GM12891 (cell line): Measurements from ENCODE around the gene FALEC.

Source experiments
- POLR2A ChIP-seq: IDR thresholded peaks from 2 replicates; pipeline ENCODE4 v1.6.1; 2011; ENCODE audit warnings: low read depth, low read length, control low read depth
- POLR2AphosphoS5 ChIP-seq: IDR thresholded peaks from 2 replicates; pipeline ENCODE4 v1.6.1; 2011; ENCODE audit warnings: low read depth, low read length, control low read depth
- POU2F2 ChIP-seq: IDR thresholded peaks from 2 replicates; pipeline ENCODE4 v1.6.1; 2011; ENCODE audit warnings: low read depth, mild to moderate bottlenecking, control low read depth, low read length, moderate library complexity
- SPI1 ChIP-seq: IDR thresholded peaks from 2 replicates; pipeline ENCODE4 v1.6.1; 2011; ENCODE audit warnings: low read depth, low read length, control low read depth
- TAF1 ChIP-seq: IDR thresholded peaks from 2 replicates; pipeline ENCODE4 v1.6.1; 2011; ENCODE audit warnings: low read depth, low read length, control low read depth

DNA sequence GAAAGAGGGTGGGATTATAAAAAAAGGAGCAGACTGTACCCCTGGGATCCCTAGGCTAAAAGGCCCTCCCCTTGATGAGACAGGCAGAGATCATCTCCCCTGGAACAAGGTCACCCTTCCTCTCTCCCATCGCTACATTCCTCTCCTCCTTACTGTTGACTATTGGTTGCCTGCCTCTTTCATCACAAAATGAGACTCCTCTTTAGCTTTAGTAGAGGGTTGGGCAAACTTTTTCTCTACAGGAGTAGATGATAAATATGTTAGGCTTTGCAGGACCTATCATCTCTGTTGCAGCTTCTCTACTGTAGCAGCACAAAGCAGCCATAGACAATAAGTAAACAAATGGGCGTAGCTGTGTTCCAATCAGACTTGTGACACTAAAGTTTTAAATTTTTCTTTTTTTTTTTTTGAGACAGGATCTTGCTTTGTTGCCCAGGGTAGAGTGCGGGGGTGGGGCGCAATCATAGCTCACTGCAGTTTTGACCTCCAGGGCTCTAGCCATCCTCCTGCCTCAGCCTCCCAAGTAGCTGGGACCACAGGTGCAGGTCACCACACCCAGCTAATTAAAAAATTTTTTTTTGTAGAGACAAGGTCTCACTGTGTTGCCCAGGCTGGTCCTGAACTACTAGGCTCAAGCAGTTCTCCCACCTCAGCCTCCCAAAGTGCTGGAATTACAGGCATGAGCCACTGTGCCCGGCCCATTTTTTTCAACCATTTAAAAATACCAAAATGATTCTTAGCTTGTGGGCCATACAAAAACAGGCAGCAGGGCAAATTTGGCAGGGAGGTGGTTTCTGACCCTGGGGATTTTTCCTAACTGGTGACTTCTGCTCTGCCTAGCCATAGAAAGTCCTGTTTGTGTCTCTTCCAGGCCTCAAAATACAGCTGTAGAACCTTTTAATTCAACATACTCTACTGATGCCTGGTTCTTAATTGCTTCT is 48.8 kb downstream of the FALEC start:
- TF ChIP-seq TAF1 (no peak), POLR2AphosphoS5 (no peak), POLR2A (no peak), POU2F2 (no peak), SPI1 (no peak)
